HG02623 (cell line): ENCODE data around the gene KIR3DL1.
"Not testable (repeated sequence)": the region's sequence is repeated elsewhere in the genome, so short reads cannot be mapped to it uniquely, and the experiment has no call there.

Experiments
- ATAC-seq: cut with Tn5 transposase; IDR thresholded peaks from one replicate; pipeline ENCODE4 v1.9.1; 2021; ENCODE audit warnings: moderate library complexity; ENCODE audit not compliant: unreplicated experiment

The KIR3DL1 gene

GRCh38 chr19:54806516-54806838, 9.8 kb upstream of the KIR3DL1 start:
- ATAC-seq: no peak

GRCh38 chr19:54814571-54814970, 1.7 kb upstream of the KIR3DL1 start:
- not testable (repeated sequence) for ATAC-seq

- ATAC-seq: no peak
Observed at GRCh38 chr19:54817670-54818536, 1.6 kb downstream of the KIR3DL1 start.

- not testable (repeated sequence) for ATAC-seq
Observed at GRCh38 chr19:54824416-54824815, 8.1 kb downstream of the KIR3DL1 start.

- not testable (repeated sequence) for ATAC-seq
Observed at GRCh38 chr19:54825326-54825725, 9.1 kb downstream of the KIR3DL1 start.

GRCh38 chr19:54828064-54828463, 11.8 kb downstream of the KIR3DL1 start:
- ATAC-seq: not testable (repeated sequence)

GRCh38 chr19:54832496-54832895, 16.2 kb downstream of the KIR3DL1 start, which contains the start of gene KIR2DS4:
TSS of gene KIR2DS4 (plus strand) at chr19:54832676.
- not testable (repeated sequence) for ATAC-seq

GRCh38 chr19:54835126-54835525, 18.9 kb downstream of the KIR3DL1 start:
- ATAC-seq: not testable (repeated sequence)

- ATAC-seq: not testable (repeated sequence)
Observed at GRCh38 chr19:54837522-54837921, 21.3 kb downstream of the KIR3DL1 start.

GRCh38 chr19:54843171-54843570, 26.9 kb downstream of the KIR3DL1 start:
- ATAC-seq: not testable (repeated sequence)

GRCh38 chr19:54850061-54850640, 33.9 kb downstream of the KIR3DL1 start, which contains the start of gene KIR3DL2:
TSS of gene KIR3DL2 (plus strand) at chr19:54850443. CDS start at chr19:54850476, 33 bp downstream.
- not testable (repeated sequence) for ATAC-seq

- no peak for ATAC-seq
Observed at GRCh38 chr19:54850930-54851329, 34.7 kb downstream of the KIR3DL1 start.

- no peak for ATAC-seq
Observed at GRCh38 chr19:54851353-54851752, 35.1 kb downstream of the KIR3DL1 start.

- ATAC-seq: not testable (repeated sequence)
Observed at GRCh38 chr19:54855241-54855640, 39.0 kb downstream of the KIR3DL1 start.

GRCh38 chr19:54858476-54858875, 42.2 kb downstream of the KIR3DL1 start:
- ATAC-seq: not testable (repeated sequence)

GRCh38 chr19:54859421-54859820, 43.2 kb downstream of the KIR3DL1 start:
- ATAC-seq: not testable (repeated sequence)

GRCh38 chr19:54863459-54863858, 47.2 kb downstream of the KIR3DL1 start:
- not testable (repeated sequence) for ATAC-seq

GRCh38 chr19:54871696-54872095, 55.4 kb downstream of the KIR3DL1 start:
- ATAC-seq: no peak

- ATAC-seq: no peak
Observed at GRCh38 chr19:54873990-54874389, 57.7 kb downstream of the KIR3DL1 start, which contains the start of gene FCAR. TSS of gene FCAR (plus strand) at chr19:54874235. CDS start at chr19:54874290, 55 bp downstream.

GRCh38 chr19:54875506-54875905, 59.2 kb downstream of the KIR3DL1 start:
- ATAC-seq: no peak

- no peak for ATAC-seq
Observed at GRCh38 chr19:54877471-54877870, 61.2 kb downstream of the KIR3DL1 start.
